Measurements from ENCODE around the gene SPATA9.
A peak's percentile ranks its signal among the peaks of the same experiment; 100 is the strongest.
"Not testable (repeated sequence)": the region's sequence is repeated elsewhere in the genome, so short reads cannot be mapped to it uniquely, and the experiment has no call there.

SPATA9 gene

GRCh38 chr5:95632942-95633341 is 49.8 kb downstream of the SPATA9 start:
- not testable (repeated sequence) for H3K36me3 ChIP-seq (ENCODE audit: control insufficient read depth in 1 of 2, insufficient read depth in 2 of 2, low read length in 2 of 2); H4K8ac ChIP-seq (ENCODE audit: low read depth, low read length); H3K14ac ChIP-seq (ENCODE audit: low read length); H2AK5ac ChIP-seq (ENCODE audit: low read length); H3K23ac ChIP-seq (ENCODE audit: low read length); H3K9me3 ChIP-seq (ENCODE audit: insufficient read depth, low read depth, low read length); H3K27ac ChIP-seq (ENCODE audit: low read depth, low read length); H2BK120ac ChIP-seq (ENCODE audit: insufficient read depth, low read length, poor library complexity); H2AFZ ChIP-seq (ENCODE audit: insufficient read depth, low read length, poor library complexity); H3K18ac ChIP-seq (ENCODE audit: low read length); H3K4ac ChIP-seq (ENCODE audit: low read depth, low read length); H2BK12ac ChIP-seq (ENCODE audit: low read length); DNase-seq; H3K4me2 ChIP-seq (ENCODE audit: low read length); H4K91ac ChIP-seq (ENCODE audit: low read depth, low read length); H2BK5ac ChIP-seq (ENCODE audit: low read depth, low read length, poor library complexity); H3K4me1 ChIP-seq (ENCODE audit: control insufficient read depth in 1 of 2, insufficient read depth in 2 of 2, low read length in 2 of 2); H4K12ac ChIP-seq (ENCODE audit: low read depth, low read length); H3K9ac ChIP-seq (ENCODE audit: low read length); H3K79me1 ChIP-seq (ENCODE audit: low read length); H3K27me3 ChIP-seq (ENCODE audit: insufficient read depth, low read length); H3K79me2 ChIP-seq (ENCODE audit: control insufficient read depth, insufficient read depth, low read length, poor library complexity); H3K4me3 ChIP-seq (ENCODE audit: low read depth, low read length)
- WGBS (ENCODE audit: extremely low coverage, insufficient coverage, insufficient read length): no CpG with 5 or more reads among the region's 2 CpGs

GRCh38 chr5:95631991-95632675 is 50.7 kb downstream of the SPATA9 start:
- H3K14ac ChIP-seq (ENCODE audit: low read length): no peak overlapping the region
- no peaks in the 10 kb centered on the region for H3K4me1 ChIP-seq (ENCODE audit: control insufficient read depth in 1 of 2, insufficient read depth in 2 of 2, low read length in 2 of 2)
- no peak overlapping the region for H4K12ac ChIP-seq (ENCODE audit: low read depth, low read length)
- no peak overlapping the region for H3K23ac ChIP-seq (ENCODE audit: low read length)
- no peak overlapping the region for H4K8ac ChIP-seq (ENCODE audit: low read depth, low read length)
- no peak overlapping the region for H4K91ac ChIP-seq (ENCODE audit: low read depth, low read length)
- no peak overlapping the region for H3K18ac ChIP-seq (ENCODE audit: low read length)
- H2BK5ac ChIP-seq (ENCODE audit: low read depth, low read length, poor library complexity): no peak overlapping the region
- no CpG with 5 or more reads among the region's 4 CpGs for WGBS (ENCODE audit: extremely low coverage, insufficient coverage, insufficient read length)
- no peak overlapping the region for H2AK5ac ChIP-seq (ENCODE audit: low read length)
- H3K9ac ChIP-seq (ENCODE audit: low read length): no peak overlapping the region
- H2BK12ac ChIP-seq (ENCODE audit: low read length): no peak overlapping the region
- H3K79me1 ChIP-seq (ENCODE audit: low read length): no peaks in the 10 kb centered on the region
- no peaks in the 10 kb centered on the region for H3K79me2 ChIP-seq (ENCODE audit: control insufficient read depth, insufficient read depth, low read length, poor library complexity)
- no peak overlapping the region for H3K4me2 ChIP-seq (ENCODE audit: low read length)
- no peaks in the 10 kb centered on the region for H3K36me3 ChIP-seq (ENCODE audit: control insufficient read depth in 1 of 2, insufficient read depth in 2 of 2, low read length in 2 of 2)
- no peak overlapping the region for H3K27ac ChIP-seq (ENCODE audit: low read depth, low read length)
- peaks cover 2% of the 10 kb centered on the region for H3K9me3 ChIP-seq (ENCODE audit: insufficient read depth, low read depth, low read length)
- H3K27me3 ChIP-seq (ENCODE audit: insufficient read depth, low read length): no peaks in the 10 kb centered on the region
- no peak overlapping the region for H3K4me3 ChIP-seq (ENCODE audit: low read depth, low read length)
- peak; percentile 38 to 56 for DNase-seq
- no peak overlapping the region for H2AFZ ChIP-seq (ENCODE audit: insufficient read depth, low read length, poor library complexity)
- no peak overlapping the region for H2BK120ac ChIP-seq (ENCODE audit: insufficient read depth, low read length, poor library complexity)
- no peak overlapping the region for H3K4ac ChIP-seq (ENCODE audit: low read depth, low read length)

- H3K14ac ChIP-seq (ENCODE audit: low read length): no peak overlapping the region
- no peak overlapping the region for H3K27ac ChIP-seq (ENCODE audit: low read depth, low read length)
- no peaks in the 10 kb centered on the region for H3K27me3 ChIP-seq (ENCODE audit: insufficient read depth, low read length)
- no peak overlapping the region for H2BK12ac ChIP-seq (ENCODE audit: low read length)
- H3K9ac ChIP-seq (ENCODE audit: low read length): no peak overlapping the region
- no peak overlapping the region for H3K4me3 ChIP-seq (ENCODE audit: low read depth, low read length)
- no peaks in the 10 kb centered on the region for H3K79me1 ChIP-seq (ENCODE audit: low read length)
- no peak overlapping the region for H3K4ac ChIP-seq (ENCODE audit: low read depth, low read length)
- H4K91ac ChIP-seq (ENCODE audit: low read depth, low read length): no peak overlapping the region
- no peak overlapping the region for H2AFZ ChIP-seq (ENCODE audit: insufficient read depth, low read length, poor library complexity)
- no peaks in the 10 kb centered on the region for H3K4me1 ChIP-seq (ENCODE audit: control insufficient read depth in 1 of 2, insufficient read depth in 2 of 2, low read length in 2 of 2)
- H3K18ac ChIP-seq (ENCODE audit: low read length): no peak overlapping the region
- H2BK5ac ChIP-seq (ENCODE audit: low read depth, low read length, poor library complexity): no peak overlapping the region
- H3K9me3 ChIP-seq (ENCODE audit: insufficient read depth, low read depth, low read length): peaks cover 2% of the 10 kb centered on the region
- no peak overlapping the region for H3K23ac ChIP-seq (ENCODE audit: low read length)
- H3K79me2 ChIP-seq (ENCODE audit: control insufficient read depth, insufficient read depth, low read length, poor library complexity): no peaks in the 10 kb centered on the region
- H2BK120ac ChIP-seq (ENCODE audit: insufficient read depth, low read length, poor library complexity): no peak overlapping the region
- DNase-seq: peak in 1 of 2 donors; percentile 34
- WGBS (ENCODE audit: extremely low coverage, insufficient coverage, insufficient read length): no CpG with 5 or more reads among the region's 2 CpGs
- no peak overlapping the region for H4K12ac ChIP-seq (ENCODE audit: low read depth, low read length)
- H4K8ac ChIP-seq (ENCODE audit: low read depth, low read length): no peak overlapping the region
- no peak overlapping the region for H2AK5ac ChIP-seq (ENCODE audit: low read length)
- no peaks in the 10 kb centered on the region for H3K36me3 ChIP-seq (ENCODE audit: control insufficient read depth in 1 of 2, insufficient read depth in 2 of 2, low read length in 2 of 2)
- H3K4me2 ChIP-seq (ENCODE audit: low read length): no peak overlapping the region
These were observed 51.4 kb downstream of the SPATA9 start for GRCh38 chr5:95631255-95631958.

GRCh38 chr5:95630394-95630917 is 52.3 kb downstream of the SPATA9 start:
- Histone ChIP-seq H3K4me2 (ENCODE audit: low read length) (no peak overlapping the region), H3K4ac (ENCODE audit: low read depth, low read length) (no peak overlapping the region), H3K9me3 (ENCODE audit: insufficient read depth, low read depth, low read length) (peaks cover 2% of the 10 kb centered on the region), H2BK120ac (ENCODE audit: insufficient read depth, low read length, poor library complexity) (no peak overlapping the region), H2AFZ (ENCODE audit: insufficient read depth, low read length, poor library complexity) (no peak overlapping the region), H3K4me1 (ENCODE audit: control insufficient read depth in 1 of 2, insufficient read depth in 2 of 2, low read length in 2 of 2) (no peaks in the 10 kb centered on the region), H2AK5ac (ENCODE audit: low read length) (no peak overlapping the region), H3K27ac (ENCODE audit: low read depth, low read length) (no peak overlapping the region), H3K27me3 (ENCODE audit: insufficient read depth, low read length) (no peaks in the 10 kb centered on the region), H3K18ac (ENCODE audit: low read length) (no peak overlapping the region), H3K14ac (ENCODE audit: low read length) (no peak overlapping the region), H4K91ac (ENCODE audit: low read depth, low read length) (no peak overlapping the region), H3K23ac (ENCODE audit: low read length) (no peak overlapping the region), H3K36me3 (ENCODE audit: control insufficient read depth in 1 of 2, insufficient read depth in 2 of 2, low read length in 2 of 2) (no peaks in the 10 kb centered on the region), H4K12ac (ENCODE audit: low read depth, low read length) (no peak overlapping the region), H3K79me1 (ENCODE audit: low read length) (no peaks in the 10 kb centered on the region), H2BK12ac (ENCODE audit: low read length) (no peak overlapping the region), H2BK5ac (ENCODE audit: low read depth, low read length, poor library complexity) (no peak overlapping the region), H3K9ac (ENCODE audit: low read length) (no peak overlapping the region), H4K8ac (ENCODE audit: low read depth, low read length) (no peak overlapping the region), H3K79me2 (ENCODE audit: control insufficient read depth, insufficient read depth, low read length, poor library complexity) (no peaks in the 10 kb centered on the region), H3K4me3 (ENCODE audit: low read depth, low read length) (no peak overlapping the region)
- WGBS (ENCODE audit: extremely low coverage, insufficient coverage, insufficient read length): no CpG with 5 or more reads among the region's 5 CpGs
- no peak for DNase-seq

All from trophoblast cell (in vitro differentiated cells and primary cell).